IMR-90 (cell line): Measurements from ENCODE around the gene LAMC2. TPM values are rescaled to one million over a fixed set of nuclear protein-coding genes. Genes with fewer than 3 reads are reported as not detected.
A peak's percentile ranks its signal among the peaks of the same experiment; 100 is the strongest.

Source experiments
- ATAC-seq: fragments of 200-7000 bp; cut with Tn5 transposase; 2 replicates; pipeline ENCODE4 v1.9.1; 2020; ENCODE audit warnings: low read depth, mild to moderate bottlenecking, moderate library complexity
- BruUV-seq: library from RNA; stranded (reverse); fragments of 400-500 nt; replicated peaks from 2 replicates; lab custom pipeline; 2021; lab: Mats Ljungman, UMichigan
- CTCF ChIA-PET: fragments of 300-600 bp; formaldehyde crosslinking; extraction: SDS; loops from one replicate; lab custom pipeline; 2021; ENCODE audit warnings: antibody characterized with exemption; lab: Yijun Ruan, JAX
- POLR2A ChIA-PET: fragments of 300-600 bp; sonication (Branson Sonifier 250); formaldehyde crosslinking; loops from one replicate; lab custom pipeline; 2022; ENCODE audit warnings: antibody characterized with exemption; ENCODE audit not compliant: unreplicated experiment; lab: Charles Lee
- DNase-seq: peaks from one replicate; pipeline ENCODE4 v3.0.0; 2013
- H2AFZ ChIP-seq: replicated peaks from 2 replicates; pipeline ENCODE3; 2013; ENCODE audit warnings: low read length, mild to moderate bottlenecking; ENCODE audit not compliant: poor library complexity
- H2AK5ac ChIP-seq: 2 replicates; pipeline ENCODE4 v1.6.1; 2013; ENCODE audit warnings: low read depth, low read length, inconsistent platforms
- H2AK9ac ChIP-seq: replicated peaks from 2 replicates; pipeline ENCODE3; 2013; ENCODE audit warnings: mild to moderate bottlenecking, low read depth, low read length, moderate library complexity; ENCODE audit not compliant: poor library complexity
- H2BK120ac ChIP-seq: 2 replicates; pipeline ENCODE4 v1.6.1; 2013; ENCODE audit warnings: low read depth, low read length, inconsistent platforms
- H2BK15ac ChIP-seq: 3 replicates; pipeline ENCODE4 v1.6.1; 2013; ENCODE audit warnings: low read depth, low read length, inconsistent platforms
- H2BK20ac ChIP-seq: 2 replicates; pipeline ENCODE4 v1.6.1; 2013; ENCODE audit warnings: low read depth, mild to moderate bottlenecking, inconsistent platforms, low read length, moderate library complexity
- H2BK5ac ChIP-seq: 2 replicates; pipeline ENCODE4 v1.6.1; 2013; ENCODE audit warnings: mild to moderate bottlenecking, low read depth, low read length, inconsistent platforms; ENCODE audit not compliant: poor library complexity, severe bottlenecking
- H3K14ac ChIP-seq: replicated peaks from 2 replicates; pipeline ENCODE4 v1.6.1; 2013; ENCODE audit warnings: low read depth, low read length, inconsistent platforms
- H3K18ac ChIP-seq: 2 replicates; pipeline ENCODE4 v1.6.1; 2013; ENCODE audit warnings: low read depth, low read length, control low read depth
- H3K23ac ChIP-seq: 2 replicates; pipeline ENCODE4 v1.6.1; 2013; ENCODE audit warnings: low read depth, low read length, inconsistent platforms
- H3K27ac ChIP-seq: 2 replicates; pipeline ENCODE4 v1.5.1; 2013; ENCODE audit warnings: mild to moderate bottlenecking, control low read depth, low read length; ENCODE audit not compliant: insufficient read depth
- H3K27me3 ChIP-seq: 2 replicates; pipeline ENCODE4 v1.6.1; 2013; ENCODE audit warnings: low read length; ENCODE audit not compliant: control insufficient read depth, insufficient read depth
- H3K36me3 ChIP-seq: 2 replicates; pipeline ENCODE4 v1.6.1; 2013; ENCODE audit warnings: low read length, mixed read lengths; ENCODE audit not compliant: control insufficient read depth, insufficient read depth
- H3K4ac ChIP-seq: 2 replicates; pipeline ENCODE4 v1.6.1; 2013; ENCODE audit warnings: low read depth, low read length, inconsistent platforms
- H3K4me1 ChIP-seq: 2 replicates; pipeline ENCODE4 v1.6.1; 2013; ENCODE audit warnings: low read length, mixed read lengths; ENCODE audit not compliant: control insufficient read depth, insufficient read depth
- H3K4me2 ChIP-seq: 2 replicates; pipeline ENCODE4 v1.6.1; 2013; ENCODE audit warnings: low read depth, mild to moderate bottlenecking, control low read depth, low read length, moderate library complexity
- H3K4me3 ChIP-seq: 2 replicates; pipeline ENCODE4 v1.5.1; 2013; ENCODE audit warnings: low read depth, mild to moderate bottlenecking, control low read depth, low read length, moderate library complexity; ENCODE audit not compliant: insufficient read depth
- H3K56ac ChIP-seq: 2 replicates; pipeline ENCODE4 v1.6.1; 2013; ENCODE audit warnings: low read length, inconsistent platforms; ENCODE audit not compliant: insufficient read depth; ENCODE audit errors: extremely low read depth
- H3K79me1 ChIP-seq, 2 experiments: 2 replicates each; pipeline ENCODE4 v1.6.1; 2013; ENCODE audit warnings: low read length in 2 of 2, inconsistent platforms in 1 of 2, low read depth in 1 of 2
- H3K9ac ChIP-seq: 2 replicates; pipeline ENCODE4 v1.6.1; 2013; ENCODE audit warnings: low read depth, low read length, control low read depth
- H3K9me1 ChIP-seq: 2 replicates; pipeline ENCODE4 v1.6.1; 2013; ENCODE audit warnings: low read length, inconsistent platforms; ENCODE audit not compliant: insufficient read depth
- H3K9me3 ChIP-seq: 2 replicates; pipeline ENCODE4 v1.6.1; 2013; ENCODE audit warnings: low read length; ENCODE audit not compliant: control insufficient read depth, insufficient read depth
- H4K20me1 ChIP-seq: 2 replicates; pipeline ENCODE4 v1.6.1; 2013; ENCODE audit warnings: low read length, inconsistent platforms; ENCODE audit not compliant: insufficient read depth
- H4K5ac ChIP-seq: 2 replicates; pipeline ENCODE4 v1.6.1; 2013; ENCODE audit warnings: mild to moderate bottlenecking, low read depth, low read length, control low read depth
- H4K8ac ChIP-seq, 2 experiments: 2 replicates each; pipeline ENCODE4 v1.6.1; 2013; ENCODE audit warnings: low read depth in 2 of 2, low read length in 2 of 2, control low read depth in 1 of 2, inconsistent platforms in 1 of 2
- H4K91ac ChIP-seq: 2 replicates; pipeline ENCODE4 v1.6.1; 2013; ENCODE audit warnings: low read depth, low read length, inconsistent platforms; ENCODE audit not compliant: insufficient read depth
- BHLHE40 ChIP-seq: fragments of 150-350 bp; IDR thresholded peaks from 2 replicates; pipeline ENCODE4 v1.6.1; 2016; ENCODE audit warnings: mild to moderate bottlenecking, low read depth, low read length
- CEBPB ChIP-seq: IDR thresholded peaks from 2 replicates; pipeline ENCODE4 v1.6.1; 2012; ENCODE audit warnings: low read depth, low read length, improper control_type of control experiment
- CHD1 ChIP-seq: IDR thresholded peaks from 2 replicates; pipeline ENCODE4 v1.6.1; 2012; ENCODE audit warnings: low read depth, low read length, improper control_type of control experiment
- CTCF ChIP-seq: conservative IDR thresholded peaks from 2 replicates; pipeline ENCODE4 v1.5.1; 2012; ENCODE audit warnings: mild to moderate bottlenecking, low read depth, low read length, improper control_type of control experiment
- ELK1 ChIP-seq: fragments of 150-350 bp; IDR thresholded peaks from 2 replicates; pipeline ENCODE4 v1.6.1; 2016; ENCODE audit warnings: low read depth, mild to moderate bottlenecking, low read length, moderate library complexity, borderline replicate concordance
- FOS ChIP-seq: fragments of 150-350 bp; IDR thresholded peaks from 2 replicates; pipeline ENCODE4 v1.6.1; 2016; ENCODE audit warnings: low read depth, low read length
- MAFK ChIP-seq: IDR thresholded peaks from 2 replicates; pipeline ENCODE4 v1.6.1; 2012; ENCODE audit warnings: low read depth, low read length, improper control_type of control experiment
- MAZ ChIP-seq: IDR thresholded peaks from 2 replicates; pipeline ENCODE4 v1.6.1; 2012; ENCODE audit warnings: low read depth, mild to moderate bottlenecking, low read length, improper control_type of control experiment, moderate library complexity, borderline replicate concordance
- MXI1 ChIP-seq: IDR thresholded peaks from 2 replicates; pipeline ENCODE4 v1.6.1; 2012; ENCODE audit warnings: low read depth, mild to moderate bottlenecking, low read length, moderate library complexity, borderline replicate concordance
- NFE2L2 ChIP-seq: fragments of 150-350 bp; IDR thresholded peaks from 2 replicates; pipeline ENCODE4 v1.6.1; 2016; ENCODE audit warnings: low read depth, mild to moderate bottlenecking, low read length
- POLR2A ChIP-seq: IDR thresholded peaks from 2 replicates; pipeline ENCODE4 v1.6.1; 2012; ENCODE audit warnings: mild to moderate bottlenecking, low read depth, low read length
- RAD21 ChIP-seq: IDR thresholded peaks from 2 replicates; pipeline ENCODE4 v1.6.1; 2012; ENCODE audit warnings: low read length, improper control_type of control experiment
- RCOR1 ChIP-seq: IDR thresholded peaks from 2 replicates; pipeline ENCODE4 v1.6.1; 2012; ENCODE audit warnings: mild to moderate bottlenecking, low read length, improper control_type of control experiment; ENCODE audit not compliant: insufficient replicate concordance
- RFX5 ChIP-seq: IDR thresholded peaks from 2 replicates; pipeline ENCODE4 v1.8.0; 2012; ENCODE audit warnings: low read depth, mild to moderate bottlenecking, low read length, moderate library complexity
- SMC3 ChIP-seq: fragments of 150-350 bp; IDR thresholded peaks from 2 replicates; pipeline ENCODE4 v1.6.1; 2016; ENCODE audit warnings: low read depth, mild to moderate bottlenecking, antibody characterized with exemption, low read length, moderate library complexity
- USF2 ChIP-seq: fragments of 150-350 bp; IDR thresholded peaks from 2 replicates; pipeline ENCODE4 v1.6.1; 2017; ENCODE audit warnings: mild to moderate bottlenecking, antibody characterized with exemption, low read length, low read depth
- WGBS, 2 experiments: methylation state at CpG; one replicate each; pipeline versions ENCODE4 v1.1.5 to v1.1.7; 2013; ENCODE audit warnings: missing lambda C conversion rate in 2 of 2; ENCODE audit not compliant: insufficient read length in 1 of 2; ENCODE audit errors: extremely low coverage in 2 of 2; 5-methylcytosine and 5-hydroxymethylcytosine counted together
- dilution Hi-C: fragments of 300-500 bp; cut with HindIII; formaldehyde crosslinking; loops from one replicate; pipeline ENCODE4 v1.14.3; 2018; ENCODE audit warnings: low sequenced_read_pairs; ENCODE audit not compliant: unreplicated experiment
- in situ Hi-C: fragments of 300-500 bp; cut with MboI; formaldehyde crosslinking; loops from 3 replicates; pipeline ENCODE4 v1.14.3; 2019; ENCODE audit warnings: low sequenced_read_pairs, inconsistent platforms, mixed read lengths
- intact Hi-C: fragments of 100-400 bp; cut with micrococcal nuclease; formaldehyde crosslinking; loops from 2 replicates; pipeline ENCODE4 v1.10.0; 2022
- polyA plus RNA-seq, 3 experiments: library from polyadenylated mRNA; depleted of rRNA; stranded (reverse); fragments of >200 nt; gene quantifications; 2 replicates each; pipeline ENCODE4 v1.2.3, GENCODE V29; 2012; ENCODE audit warnings: low replicate concordance in 1 of 3
- total RNA-seq: library from RNA; depleted of rRNA; stranded (reverse); fragments of >200 nt; gene quantifications from 2 replicates; pipeline ENCODE4 v1.2.3, GENCODE V29; 2012

LAMC2 gene
- total and polyA plus RNA-seq, 2 of the 4 experiments (the other 2 are of a cell fraction): 2.3 to 2.8 TPM

GRCh38 chr1:183198463-183198862, 12.4 kb downstream of the LAMC2 start:
- Histone ChIP-seq H3K4me1 (peaks cover 6% of the 10 kb centered on the region), H4K20me1 (no peaks in the 10 kb centered on the region), H4K91ac (no peak overlapping the region), H3K36me3 (no peaks in the 10 kb centered on the region), H4K5ac (no peak overlapping the region), H3K4ac (no peak overlapping the region), H2AK5ac (0 out of 2 replicates have a peak overlapping the region, but pooled peaks have one; percentile 7), H3K23ac (no peak overlapping the region), H3K9me3 (no peaks in the 10 kb centered on the region), H3K4me2 (no peak overlapping the region), H3K79me1 (no peaks in the 10 kb centered on the region), H2BK20ac (no peak overlapping the region), H3K14ac (peak overlapping the region; percentile 38; the same call in 1 of the 2 replicates), H4K8ac (no peak overlapping the region), H3K27me3 (no peaks in the 10 kb centered on the region), H2BK15ac (no peak overlapping the region), H2BK120ac (no peak overlapping the region), H3K18ac (no peak overlapping the region), H2BK5ac (no peak overlapping the region), H2AK9ac (no peak overlapping the region), H2AFZ (peak overlapping the region; percentile 45), H3K56ac (no peak overlapping the region), H3K4me3 (no peak overlapping the region), H3K27ac (no peak overlapping the region; the same call in 1 of the 2 replicates), H3K9ac (no peak overlapping the region), H3K9me1 (peaks cover 7% of the 10 kb centered on the region)
- peak; percentile 91 for ATAC-seq
- CTCF ChIA-PET: no interaction called here
- TF ChIP-seq POLR2A (no peak), MXI1 (peak; percentile 15; the same call in 1 of the 2 replicates), CEBPB (peak; percentile 89), ELK1 (no peak), RAD21 (peak; percentile 30; the same call in 1 of the 2 replicates), MAZ (no peak), MAFK (no peak), CTCF (no peak), NFE2L2 (no peak), FOS (peak; percentile 54), RCOR1 (no peak), SMC3 (no peak), RFX5 (no peak), BHLHE40 (no peak; the same call in 1 of the 2 replicates), CHD1 (no peak), USF2 (no peak)
- dilution Hi-C loops (no loop called here), intact Hi-C loops (no loop called here), in situ Hi-C loops (no loop called here)
- DNase-seq: peak; percentile 98
- POLR2A ChIA-PET: no interaction called here
- BruUV-seq: no TSS peak
- WGBS, 2 experiments: 60% methylated on average over 6 of the region's 9 CpGs; no CpG with 5 or more reads in 1 of the 2 experiments
